ENCODE data around the gene GZF1.

DNA sequence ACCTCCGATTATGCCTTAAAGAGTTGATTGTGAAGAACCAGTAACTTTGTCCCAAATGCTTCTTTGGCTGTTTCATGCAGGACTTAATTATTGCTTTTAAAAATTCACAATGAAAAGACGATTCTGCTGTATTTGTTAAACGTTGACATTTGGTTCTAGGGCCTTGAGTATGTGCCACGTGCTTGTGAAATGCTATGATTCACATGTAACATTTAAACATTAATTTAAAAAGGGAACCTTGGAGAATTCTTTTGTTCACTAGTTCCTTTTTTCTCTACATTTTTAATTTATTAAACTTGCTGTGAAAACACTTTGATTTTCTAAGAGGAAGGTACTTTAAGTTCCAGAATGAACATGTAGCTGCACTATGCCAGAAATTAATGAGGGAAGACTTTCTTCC is 9.5 kb downstream of the GZF1 start:
- TF ChIP-seq CTCF (IDR thresholded peaks at IDR 0.05) (no peak), POLR2A (IDR thresholded peaks at IDR 0.05) (no peak)

Measured in adrenal gland (tissue), 5 donors.